Activated CD8-positive, alpha-beta memory T cell treated with anti-CD3 and anti-CD28 coated beads, Interleukin-2, amount 50 U/mL, for 1 hour (primary cell): ENCODE results near the gene USP15.

ENCODE experiments used
- DNase-seq: peaks from one replicate; pipeline ENCODE4 v3.0.0-alpha.2; 2020; ENCODE audit errors: extremely low read depth

Gene USP15

DNA sequence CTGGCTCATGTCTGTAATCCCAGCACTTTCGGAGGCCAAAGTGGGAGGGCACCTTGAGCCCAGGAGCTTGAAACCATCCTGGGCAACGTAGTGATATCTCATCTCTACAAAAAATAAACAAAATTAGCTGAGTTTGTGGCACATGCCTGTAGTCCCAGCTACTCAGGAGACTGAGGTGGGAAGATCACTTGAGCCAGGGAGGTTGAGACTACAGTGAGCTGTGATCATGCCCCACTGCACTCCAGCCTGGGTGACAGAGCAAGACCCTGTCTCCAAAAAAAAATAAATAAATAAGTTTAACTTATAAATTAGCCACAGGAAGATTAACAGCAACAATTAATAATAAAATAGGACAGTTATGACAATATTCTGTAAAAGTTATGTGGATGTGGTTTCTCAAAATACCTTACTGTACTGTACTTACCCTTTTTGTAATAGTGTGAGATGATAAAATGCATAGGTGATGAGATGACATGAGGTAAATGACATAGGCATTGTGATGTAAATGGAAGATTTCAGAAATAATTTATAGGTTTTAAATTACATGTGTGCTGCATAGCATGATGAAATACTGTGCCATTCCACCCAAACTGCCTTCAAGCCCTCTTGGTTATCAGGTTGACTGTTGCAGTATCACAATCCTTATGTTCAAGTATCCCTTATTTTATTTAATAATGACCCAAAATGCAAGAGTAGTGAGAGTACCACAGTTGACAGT, 22.0 kb downstream of the USP15 start:
- no peak for DNase-seq

DNA sequence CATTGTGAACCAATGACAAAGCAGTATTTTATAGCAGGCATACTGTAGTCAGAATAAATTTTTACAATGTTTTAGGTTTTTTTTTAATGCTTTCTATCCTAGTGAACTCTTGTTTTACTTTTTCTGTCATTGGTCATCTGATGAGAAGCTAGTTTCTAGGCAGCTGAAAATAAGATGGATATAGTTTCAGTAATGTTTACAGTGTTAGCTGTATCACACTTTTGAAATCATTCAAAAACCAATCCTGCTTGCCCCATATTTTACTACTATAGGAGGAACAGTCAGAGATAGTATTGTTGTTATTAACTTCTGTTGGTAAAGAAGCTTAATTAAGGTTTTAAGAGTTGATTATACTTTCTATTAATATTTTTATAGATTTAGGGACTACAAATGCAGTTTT, 24.5 kb downstream of the USP15 start:
- no peak for DNase-seq

DNA sequence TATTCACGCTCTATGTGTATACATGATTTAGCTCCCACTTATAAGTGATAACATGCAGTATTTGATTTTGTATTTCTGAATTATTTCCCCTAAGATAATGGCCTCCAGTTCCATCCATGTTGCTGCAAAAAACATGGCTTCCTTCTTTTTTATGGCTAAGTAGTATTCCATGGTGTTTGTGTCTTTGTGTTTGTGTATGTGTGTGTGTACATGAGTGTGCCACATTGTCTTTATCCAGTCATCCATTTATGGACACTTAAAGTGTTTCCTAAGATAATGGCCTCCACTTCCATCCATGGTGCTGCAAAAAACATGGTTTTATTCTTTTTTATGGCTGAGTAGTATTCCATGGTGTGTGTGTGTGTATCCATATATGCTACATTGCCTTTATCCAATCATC, 25.1 kb downstream of the USP15 start:
- DNase-seq: no peak

DNA sequence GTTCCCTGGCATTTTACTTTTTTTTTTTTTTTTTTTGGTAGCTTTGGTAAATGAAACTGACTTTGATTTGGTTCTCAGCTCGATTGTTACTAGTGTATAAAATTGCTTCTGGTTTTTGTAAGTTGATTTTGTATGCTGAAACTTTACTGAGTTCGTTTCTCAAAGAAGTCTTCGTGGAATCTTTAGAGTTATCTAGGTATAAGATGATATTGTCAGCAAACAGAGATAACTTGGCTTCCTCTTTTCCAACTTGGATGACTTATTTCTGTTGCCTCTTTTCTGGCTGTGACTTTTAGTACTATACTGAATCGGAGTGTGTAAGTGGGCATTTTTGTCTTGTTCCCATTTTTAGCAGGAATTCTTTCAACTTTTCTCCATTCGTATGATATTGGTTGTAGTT, 28.1 kb downstream of the USP15 start:
- DNase-seq: no peak

DNA sequence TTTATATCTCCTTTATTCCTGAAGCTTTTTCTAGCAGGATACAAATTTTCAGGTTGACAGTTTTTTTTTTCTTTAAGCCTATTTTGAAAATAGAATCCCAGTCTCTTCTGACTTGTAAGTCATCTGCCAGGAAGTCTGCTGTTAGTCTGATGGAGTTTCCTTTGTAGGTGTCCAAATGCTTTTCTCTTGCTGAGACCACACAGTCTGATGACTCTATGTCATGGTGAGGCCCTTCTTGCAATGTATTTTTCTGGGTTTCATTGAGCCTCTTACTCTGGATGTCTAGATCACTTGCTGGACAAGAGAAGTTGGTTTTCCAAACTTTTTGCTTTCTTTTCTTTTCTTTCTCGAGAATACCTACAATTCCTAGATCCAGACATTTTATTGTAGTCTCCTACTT, 30.6 kb downstream of the USP15 start:
- no peak for DNase-seq

DNA sequence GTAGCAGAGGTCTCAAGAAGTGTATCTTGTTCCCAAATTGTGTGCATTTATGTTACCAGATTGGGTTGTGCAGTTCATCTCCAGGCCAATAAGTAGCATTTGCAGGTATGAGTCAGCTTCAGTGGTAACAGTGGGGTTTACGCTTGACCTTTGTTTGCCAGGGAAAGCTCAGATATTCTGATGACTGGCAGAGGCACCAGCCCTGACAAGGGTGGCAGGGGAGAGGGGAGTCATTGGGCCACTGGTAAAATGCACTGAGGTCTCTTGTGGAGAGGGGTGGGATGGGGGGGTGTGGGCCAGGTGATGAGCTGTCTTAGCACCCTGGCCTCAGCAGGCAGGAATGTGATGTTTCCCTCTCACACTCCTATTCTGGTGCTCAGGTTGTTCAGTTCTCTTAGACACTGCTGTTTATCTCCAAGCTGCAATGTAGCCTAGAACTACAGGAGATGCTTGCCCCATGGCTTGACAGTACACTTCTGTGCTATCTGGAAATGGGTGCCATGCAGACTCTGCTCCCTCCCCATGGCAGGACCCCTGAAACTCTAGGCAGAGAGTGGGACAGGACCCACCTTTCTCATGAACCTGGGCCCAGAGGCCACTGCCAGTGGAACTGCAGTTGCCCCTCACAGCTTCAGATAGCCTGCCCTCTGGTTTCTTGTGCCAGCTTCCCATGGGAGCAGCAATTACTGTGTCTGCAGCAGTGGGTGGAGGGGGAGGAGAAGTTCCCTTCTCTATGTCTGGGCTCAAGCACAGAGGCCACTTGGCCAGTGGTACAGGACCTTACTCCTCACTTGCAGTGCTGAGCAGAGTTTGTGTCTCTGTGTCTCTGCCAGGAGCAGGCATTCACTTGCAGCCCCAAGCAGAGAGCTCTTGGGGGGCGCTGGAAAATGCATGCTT, 31.9 kb downstream of the USP15 start:
- no peak for DNase-seq

DNA sequence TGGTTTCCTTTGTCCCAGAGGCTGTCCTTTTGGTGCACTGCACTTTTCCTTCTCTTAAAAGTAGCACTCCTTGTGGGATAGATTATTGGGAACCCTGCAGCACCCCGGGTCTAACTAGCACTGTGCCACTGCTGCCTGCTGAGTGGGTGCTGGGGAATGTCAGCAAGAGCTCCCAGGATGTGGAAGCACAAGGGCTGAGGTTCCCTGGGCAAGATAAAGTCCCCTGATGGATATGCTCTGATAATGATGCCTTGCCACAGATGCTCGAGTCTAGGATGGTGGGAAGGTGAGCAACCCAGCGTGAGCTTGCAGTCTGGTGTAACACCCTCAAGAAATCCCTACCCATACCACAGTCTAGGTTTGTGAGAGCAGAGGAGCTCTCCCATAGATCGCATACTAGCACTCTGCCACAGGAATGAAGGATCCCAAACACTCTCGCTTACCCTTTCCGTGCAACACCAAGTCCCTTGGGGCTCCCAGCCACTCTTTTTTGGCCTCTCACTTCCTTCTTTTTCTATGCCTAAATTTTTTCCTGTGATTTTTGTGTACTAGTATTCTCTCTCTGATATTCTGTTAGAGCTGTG, 32.6 kb downstream of the USP15 start:
- no peak for DNase-seq

DNA sequence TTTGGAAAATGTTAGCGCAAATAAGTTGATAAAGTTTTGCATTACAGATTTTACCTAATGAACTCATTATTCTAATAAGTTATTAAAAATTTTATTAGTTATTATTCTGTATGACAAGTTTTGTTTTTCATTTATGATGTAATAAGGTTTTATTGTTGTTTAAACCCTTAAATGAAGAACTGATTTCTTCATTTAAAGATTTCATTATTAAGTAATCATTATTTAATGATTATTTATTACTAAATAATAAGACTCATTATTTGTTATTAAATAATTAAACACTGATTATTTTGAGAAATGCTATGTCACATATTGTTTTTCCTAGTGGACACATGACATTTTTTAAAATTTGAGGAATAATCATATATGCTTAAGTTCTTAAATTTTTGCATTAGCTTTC, 34.2 kb downstream of the USP15 start:
- DNase-seq: no peak

DNA sequence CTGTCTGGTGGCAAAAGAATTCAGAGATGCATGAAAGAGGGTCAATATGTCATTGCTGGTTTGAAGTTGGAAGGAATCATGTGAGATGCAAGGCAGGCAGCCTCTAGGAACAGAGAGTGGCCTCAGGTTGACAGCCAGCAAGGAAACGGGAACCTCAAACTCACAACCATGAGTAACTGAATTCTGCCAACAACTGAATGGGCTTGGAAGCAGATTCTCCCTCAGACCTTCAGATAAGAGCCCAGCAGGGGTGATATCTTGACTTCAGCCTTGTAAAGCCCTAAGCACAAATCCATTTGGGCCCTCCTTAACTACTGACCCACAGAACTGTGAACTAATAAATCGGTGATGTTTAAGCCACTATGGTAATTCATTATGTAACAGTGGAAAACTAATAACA, 35.8 kb downstream of the USP15 start:
- DNase-seq: no peak

DNA sequence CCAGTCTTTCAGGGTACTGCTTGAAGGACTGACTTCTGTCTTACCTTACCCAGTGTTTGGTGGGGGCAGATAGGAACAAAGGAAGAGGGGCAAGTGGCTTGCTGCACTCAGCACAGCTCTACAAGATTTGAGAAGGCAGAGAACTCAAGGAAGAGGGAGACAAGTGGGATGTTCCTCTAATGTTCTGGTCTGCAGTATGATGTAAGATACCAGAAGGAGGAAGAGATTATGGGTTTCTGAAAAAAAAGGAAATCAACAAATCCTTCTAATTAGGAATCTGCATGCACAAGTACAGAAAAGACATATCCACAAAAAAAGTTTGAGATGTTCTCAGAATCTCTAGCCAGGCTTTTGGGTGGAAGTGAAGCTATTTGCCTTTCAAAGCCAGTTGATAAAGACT, 37.1 kb downstream of the USP15 start:
- no peak for DNase-seq

DNA sequence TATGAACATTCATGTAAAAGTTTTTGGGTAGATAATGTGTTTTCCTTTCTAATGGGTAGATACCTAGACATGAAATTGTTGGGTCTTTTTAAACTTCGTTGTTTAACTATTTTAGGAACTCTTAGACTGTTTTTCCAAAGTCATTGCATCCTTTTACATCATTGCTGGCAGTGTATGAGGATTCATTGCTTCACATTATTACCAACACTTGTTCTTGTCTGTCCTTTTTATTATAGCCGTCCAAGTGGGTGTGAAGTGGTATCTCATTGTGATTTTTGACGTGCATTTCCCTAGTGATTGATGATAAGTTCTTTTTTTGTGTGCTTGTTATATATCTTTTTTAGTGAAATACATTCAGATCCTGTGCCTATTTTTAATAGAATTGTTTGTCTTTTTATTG, 39.4 kb downstream of the USP15 start:
- no peak for DNase-seq

DNA sequence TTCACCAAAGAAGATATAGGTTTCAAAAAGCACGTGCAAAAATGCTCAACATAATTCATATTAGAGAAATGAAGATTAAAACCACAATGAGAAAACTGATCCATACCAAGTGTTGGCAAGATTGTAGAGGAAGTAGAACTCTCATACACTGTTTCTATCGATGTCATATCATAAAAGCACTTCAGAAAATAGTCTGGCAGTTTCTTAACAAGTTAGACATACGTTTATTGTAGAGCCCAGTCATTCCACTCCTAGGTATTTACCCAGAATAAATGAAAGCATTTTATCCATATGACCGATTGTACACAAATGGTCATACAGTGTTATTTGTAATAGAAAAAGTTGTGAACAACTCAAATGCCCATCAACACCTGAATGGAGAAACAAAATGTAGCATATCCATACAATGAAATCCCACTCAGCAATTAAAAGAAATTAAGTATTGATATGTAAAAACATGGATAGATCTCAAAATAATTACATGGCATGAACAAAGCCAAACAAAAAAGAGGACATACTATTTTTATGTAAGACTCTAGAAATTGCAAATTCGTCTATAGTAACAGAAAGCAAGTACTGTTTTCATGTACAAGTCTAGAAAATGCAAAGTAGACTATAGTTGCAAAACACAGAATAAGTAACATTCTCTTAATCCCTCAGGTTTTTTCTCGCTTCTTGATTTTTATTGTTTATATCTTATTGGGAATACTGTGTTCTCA, 41.0 kb downstream of the USP15 start:
- DNase-seq: no peak

DNA sequence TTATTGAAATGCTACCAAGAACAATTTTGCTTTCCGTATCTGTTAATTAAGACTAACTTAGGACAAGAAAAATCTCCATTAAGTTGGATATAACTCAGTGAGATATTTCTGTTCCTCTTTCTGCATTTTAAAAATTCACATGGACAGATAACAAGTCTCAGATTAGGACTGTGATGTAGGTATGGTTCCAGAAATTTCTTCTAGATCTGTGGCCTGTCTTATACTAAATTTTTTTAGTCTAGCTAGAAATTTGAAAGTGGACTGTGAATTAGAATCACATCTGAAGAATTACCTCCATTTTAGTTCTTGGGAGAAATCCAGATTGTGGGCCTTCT, 41.6 kb downstream of the USP15 start:
- DNase-seq: no peak

DNA sequence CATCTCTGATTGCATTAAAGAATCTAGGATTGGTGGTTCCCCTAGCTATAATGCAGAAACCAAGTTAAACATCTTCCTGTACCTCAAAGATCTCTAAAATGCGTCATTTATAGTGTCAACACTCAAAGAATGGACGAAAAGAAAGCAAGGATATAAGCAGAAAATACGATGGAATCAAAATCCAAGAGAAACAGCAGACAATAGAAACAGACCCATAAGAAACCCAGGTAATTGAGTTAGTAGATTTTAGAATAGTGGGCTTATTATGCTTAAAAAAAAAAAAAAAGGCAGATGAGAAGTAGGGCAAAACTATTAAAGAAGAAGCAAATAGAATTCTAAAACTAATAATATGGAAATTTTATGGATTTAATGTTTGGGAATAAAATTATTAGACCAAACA, 44.4 kb downstream of the USP15 start:
- DNase-seq: no peak

DNA sequence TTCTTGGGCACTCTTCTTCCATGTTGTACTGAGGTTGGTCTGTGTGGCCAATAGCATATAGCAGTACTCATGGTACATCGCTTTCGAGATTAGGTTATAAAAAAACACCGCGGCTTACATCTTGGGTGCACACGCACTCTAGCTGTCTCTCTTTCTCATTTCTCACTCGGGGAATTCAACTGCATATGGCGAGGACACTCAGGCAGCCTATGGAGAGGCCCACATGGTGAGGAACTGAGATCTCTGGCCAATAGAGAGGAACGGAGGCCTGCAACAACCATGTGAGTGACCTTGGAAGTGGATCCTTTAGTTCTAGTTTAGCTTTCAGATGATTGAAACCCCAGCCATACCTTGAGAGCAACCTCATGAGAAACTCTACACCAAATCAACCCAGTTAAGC, 45.6 kb downstream of the USP15 start:
- DNase-seq: no peak

DNA sequence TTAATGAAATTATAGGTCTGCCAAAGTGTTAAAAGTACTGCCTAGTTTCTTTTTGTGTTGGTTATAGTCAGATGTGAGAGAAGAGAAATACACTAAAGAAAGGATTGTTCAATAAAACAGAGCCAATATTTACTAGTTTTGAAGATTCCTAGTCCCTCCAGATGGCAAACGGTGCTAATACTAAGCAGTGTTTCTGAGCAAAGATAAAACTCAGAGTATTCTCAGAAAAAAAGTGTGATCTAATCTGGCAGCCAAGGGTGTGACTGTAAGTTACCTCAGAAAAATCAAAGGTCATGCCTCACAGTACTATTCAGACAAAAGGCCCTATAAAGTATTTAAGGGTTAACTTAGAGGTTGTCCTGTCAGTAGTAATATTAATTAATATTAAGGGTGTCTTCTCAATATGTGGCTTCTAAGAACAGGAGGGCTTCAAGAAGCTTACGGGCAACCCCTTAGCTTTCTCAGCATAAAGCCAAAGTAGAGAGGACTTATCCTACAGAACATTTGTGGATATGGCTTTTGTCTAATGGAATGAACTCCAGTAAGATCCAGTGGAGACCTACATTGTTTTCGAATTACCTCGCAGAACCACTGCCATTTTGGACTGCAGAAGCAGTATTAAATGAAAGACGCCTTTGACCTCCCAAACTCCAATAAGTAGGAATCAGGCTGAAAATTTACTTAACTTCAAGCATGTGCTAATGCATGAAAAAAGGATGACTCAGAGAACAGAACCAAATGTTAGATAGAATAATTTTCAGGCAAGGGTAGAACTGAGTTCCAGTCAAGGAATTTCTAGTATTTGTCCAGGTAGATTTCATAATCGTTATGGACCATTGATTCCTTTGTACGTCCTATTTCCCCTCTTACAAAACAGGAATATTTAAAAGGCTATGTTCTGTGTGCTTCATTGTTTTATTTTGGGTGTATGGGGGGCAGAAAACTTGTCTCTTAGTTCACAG, 46.6 kb downstream of the USP15 start:
- DNase-seq: no peak

DNA sequence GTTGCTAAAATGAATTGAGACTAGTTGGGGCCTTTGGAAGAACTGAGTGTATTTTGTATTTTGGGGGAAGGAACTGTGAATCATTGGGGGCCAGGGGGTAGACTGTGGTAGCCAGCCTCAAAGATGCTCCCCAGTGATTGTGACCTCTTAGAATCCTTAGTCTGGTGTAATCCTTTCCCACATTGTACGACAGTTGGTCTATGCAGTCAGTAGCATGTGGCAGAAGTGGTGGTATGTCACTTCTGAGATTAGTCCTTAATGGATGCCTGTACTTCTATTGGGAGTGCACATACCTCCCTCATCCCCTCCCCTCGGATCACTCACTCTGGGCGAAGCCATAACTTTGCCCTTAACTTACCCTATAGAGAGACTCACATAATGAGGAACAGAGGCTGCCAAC, 48.0 kb downstream of the USP15 start:
- no peak for DNase-seq

DNA sequence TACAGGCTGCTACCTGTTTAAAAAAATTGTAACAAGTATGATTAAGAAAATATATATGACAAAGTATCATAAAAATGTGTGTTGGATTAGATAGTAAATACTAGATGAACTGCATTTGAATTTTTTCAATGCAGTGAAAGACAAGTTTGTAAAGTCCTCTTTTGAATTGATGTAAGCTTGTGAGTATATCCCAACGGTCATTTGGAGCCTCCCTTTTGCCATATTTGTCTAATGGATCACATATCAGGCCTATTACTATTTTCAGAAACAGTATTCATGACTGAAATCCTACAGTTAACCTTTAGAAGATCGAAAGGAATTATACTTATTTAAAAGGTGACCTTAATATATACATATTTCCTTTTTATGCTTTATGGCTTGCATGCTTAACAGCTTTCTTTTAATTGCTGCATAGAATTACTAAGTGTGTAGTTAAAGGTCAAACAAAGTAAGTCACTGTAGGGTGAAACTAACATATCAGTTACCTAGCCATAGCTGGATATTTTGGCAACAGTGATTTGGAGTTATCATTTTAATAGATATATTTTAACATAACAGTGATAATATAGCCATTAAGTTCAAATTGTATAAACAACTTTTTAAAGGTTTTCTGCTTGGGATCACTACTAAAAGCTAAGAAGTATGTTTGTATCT, 53.6 kb downstream of the USP15 start:
- DNase-seq: no peak

DNA sequence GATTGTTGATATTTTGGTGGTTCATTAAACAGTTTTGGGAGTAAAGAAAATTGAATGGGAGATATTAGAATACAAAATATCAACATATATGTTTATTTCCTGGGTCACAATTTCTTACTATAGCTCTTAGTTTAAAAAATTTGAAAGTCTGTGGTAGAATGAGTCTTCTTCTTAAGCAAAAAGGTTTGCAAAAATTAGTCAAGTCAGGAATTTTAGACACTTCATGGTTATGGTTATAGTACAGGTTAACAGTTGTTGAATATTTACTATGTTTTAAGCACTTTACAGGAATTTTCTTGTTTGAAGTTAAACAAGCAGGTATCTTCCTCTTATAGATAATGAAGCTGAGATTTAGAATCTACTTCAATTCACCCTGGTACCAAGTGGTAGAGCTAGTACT, 56.8 kb downstream of the USP15 start:
- DNase-seq: no peak

DNA sequence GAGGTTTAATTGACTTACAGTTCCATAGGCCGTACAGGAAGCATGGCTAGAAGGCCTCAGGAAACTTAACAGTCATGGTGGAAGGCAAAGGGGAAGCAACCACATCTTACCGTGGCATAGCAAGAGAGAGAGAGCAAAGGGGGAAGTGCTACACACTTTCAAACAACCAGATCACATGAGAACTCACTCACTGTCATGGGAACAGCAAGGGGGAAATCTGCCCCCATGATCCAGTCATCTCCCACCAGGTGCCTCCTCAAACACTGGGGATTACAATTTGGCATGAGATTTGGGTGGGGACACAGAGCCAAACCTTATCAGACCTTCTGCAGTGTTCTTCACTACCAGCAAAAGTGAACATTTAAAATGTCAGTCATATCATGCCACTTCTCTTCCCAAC, 58.9 kb downstream of the USP15 start:
- DNase-seq: no peak

DNA sequence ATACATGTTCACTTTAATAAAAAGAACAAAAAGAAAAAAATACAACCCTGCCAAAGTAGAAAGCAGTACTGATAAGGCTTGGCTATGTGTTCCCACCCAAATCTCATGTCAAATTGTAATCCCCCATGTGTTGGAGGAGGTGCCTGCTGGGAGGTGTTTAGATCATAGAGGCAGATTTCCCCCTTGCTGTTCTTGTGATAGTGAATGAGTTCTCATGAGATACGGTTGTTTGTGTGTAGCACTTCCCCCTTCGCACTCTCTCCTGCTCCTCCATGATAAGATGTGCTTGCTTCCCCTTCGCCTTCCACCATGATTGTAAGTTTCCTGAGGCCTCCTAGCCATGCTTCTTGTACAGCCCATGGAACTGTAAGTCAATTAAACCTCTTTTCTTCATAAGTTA, 59.9 kb downstream of the USP15 start:
- DNase-seq: no peak
